AG09319 (cell line): ENCODE data around the gene ASH1L.

Experiments
- DNase-seq: peaks from one replicate; pipeline ENCODE4 v3.0.0-alpha.2; 2010; ENCODE audit warnings: low read depth; ENCODE audit errors: extremely low read depth
- CTCF ChIP-seq: IDR thresholded peaks from 2 replicates; pipeline ENCODE4 v1.5.1; 2011; ENCODE audit warnings: low read depth, mild to moderate bottlenecking, inconsistent platforms, low read length, moderate library complexity

Gene ASH1L

GRCh38 chr1:155307247-155307740 lies 255.3 kb downstream of the ASH1L start:
- peak; percentile 28 for DNase-seq
- TF ChIP-seq CTCF, result peak; percentile 37

- no peak for TF ChIP-seq CTCF
- DNase-seq, result no peak
Measured at GRCh38 chr1:155305881-155306391, 256.7 kb downstream of the ASH1L start.

- no peak for TF ChIP-seq CTCF
- no peak for DNase-seq
Measured at GRCh38 chr1:155304558-155305063, 258.0 kb downstream of the ASH1L start.

- DNase-seq, result no peak
- no peak for TF ChIP-seq CTCF
Measured at GRCh38 chr1:155301342-155301841, 261.2 kb downstream of the ASH1L start, which contains the start of gene PKLR. Gene PKLR, minus strand, starts transcription at chr1:155301438. Its CDS starts 43 bp downstream, at chr1:155301395.

- no peak for TF ChIP-seq CTCF
- DNase-seq, result no peak
Measured at GRCh38 chr1:155300553-155301329, 261.9 kb downstream of the ASH1L start.

GRCh38 chr1:155300024-155300423 lies 262.6 kb downstream of the ASH1L start:
- no peak for DNase-seq
- no peak for TF ChIP-seq CTCF

- no peak for DNase-seq
- no peak for TF ChIP-seq CTCF
Measured at GRCh38 chr1:155297384-155297783, 265.2 kb downstream of the ASH1L start.
